Activated T-helper 1 cell treated with anti-CD3 and anti-CD28 coated beads, Interleukin-12 subunit alpha, Interleukin-12 subunit beta, Interleukin-2, Interleukin-4 antibody, amounts not matched to agents 30 ng/mL and 10 ng/mL and 1 ng/mL, durations not matched to agents 14 hours and 24 hours and 36 hours (primary cell): ENCODE results near the gene DMKN. TPM values are rescaled to one million over a fixed set of nuclear protein-coding genes. Genes with fewer than 3 reads are reported as not detected.

ENCODE experiments used
- DNase-seq: peaks from one replicate; pipeline ENCODE4 v3.0.0; 2021; ENCODE audit warnings: low spot score
- H3K27ac Mint-ChIP-seq: one replicate; pipeline ENCODE4 v1.8.0; 2021; ENCODE audit warnings: mild to moderate bottlenecking, mixed read lengths
- H3K27me3 Mint-ChIP-seq: one replicate; pipeline ENCODE4 v1.8.0; 2022; ENCODE audit warnings: mild to moderate bottlenecking, moderate library complexity, mixed read lengths; ENCODE audit not compliant: insufficient read depth
- H3K36me3 Mint-ChIP-seq: one replicate; pipeline ENCODE4 v1.8.0; 2021; ENCODE audit warnings: low read depth, mixed read lengths
- H3K4me1 Mint-ChIP-seq: one replicate; pipeline ENCODE4 v1.8.0; 2021; ENCODE audit warnings: low read depth, mixed read lengths
- H3K4me3 Mint-ChIP-seq: one replicate; pipeline ENCODE4 v1.8.0; 2021; ENCODE audit warnings: mild to moderate bottlenecking, moderate library complexity, mixed read lengths
- H3K9me3 Mint-ChIP-seq: one replicate; pipeline ENCODE4 v1.8.0; 2021; ENCODE audit warnings: mixed read lengths
- intact Hi-C: fragments of 100-400 bp; cut with micrococcal nuclease; formaldehyde crosslinking; loops from one replicate; pipeline ENCODE4 v1.15.1; 2024
- total RNA-seq: library from RNA; stranded (reverse); gene quantifications from 2 replicates; pipeline ENCODE4 v1.2.3, GENCODE V29; 2022

The DMKN gene
- total RNA-seq, 1 donor from 2014 or later, result not detected

GRCh38 chr19:35528218-35529038 is 15.0 kb upstream of the DMKN start, which contains the start of gene SBSN:
SBSN (minus strand) TSS chr19:35528311; CDS start chr19:35528281, 30 bp downstream.
- H3K4me3 Mint-ChIP-seq, result no peak within 1 kb of the TSS
- no peaks in the 10 kb centered on the region for H3K4me1 Mint-ChIP-seq
- H3K36me3 Mint-ChIP-seq, result no peaks in the 10 kb centered on the region
- no peak within 1 kb of the TSS for H3K27ac Mint-ChIP-seq
- intact Hi-C loops, result no loop called here
- no peak for DNase-seq
- H3K9me3 Mint-ChIP-seq, result no peaks in the 10 kb centered on the region
- peaks cover 24% of the 10 kb centered on the region for H3K27me3 Mint-ChIP-seq

- no peak overlapping the region for H3K4me3 Mint-ChIP-seq
- intact Hi-C loops, result no loop called here
- H3K36me3 Mint-ChIP-seq, result no peaks in the 10 kb centered on the region
- no peaks in the 10 kb centered on the region for H3K9me3 Mint-ChIP-seq
- H3K27me3 Mint-ChIP-seq, result peaks cover 18% of the 10 kb centered on the region
- H3K4me1 Mint-ChIP-seq, result no peaks in the 10 kb centered on the region
- DNase-seq, result no peak
- H3K27ac Mint-ChIP-seq, result no peak overlapping the region
These were observed 12.4 kb upstream of the DMKN start for GRCh38 chr19:35525873-35526272.

GRCh38 chr19:35524181-35524837 is 10.9 kb upstream of the DMKN start:
- H3K4me1 Mint-ChIP-seq, result no peaks in the 10 kb centered on the region
- no peaks in the 10 kb centered on the region for H3K9me3 Mint-ChIP-seq
- DNase-seq, result no peak
- H3K4me3 Mint-ChIP-seq, result no peak overlapping the region
- H3K36me3 Mint-ChIP-seq, result no peaks in the 10 kb centered on the region
- intact Hi-C loops, result no loop called here
- H3K27ac Mint-ChIP-seq, result no peak overlapping the region
- peaks cover 11% of the 10 kb centered on the region for H3K27me3 Mint-ChIP-seq

- Mint-ChIP-seq H3K4me3 (no peak overlapping the region), H3K4me1 (no peaks in the 10 kb centered on the region), H3K9me3 (no peaks in the 10 kb centered on the region), H3K27ac (no peak overlapping the region), H3K27me3 (peaks cover 9% of the 10 kb centered on the region), H3K36me3 (no peaks in the 10 kb centered on the region)
- intact Hi-C loops, result no loop called here
- no peak for DNase-seq
These were observed 9.4 kb upstream of the DMKN start for GRCh38 chr19:35522745-35523327.

- Mint-ChIP-seq H3K4me1 (no peaks in the 10 kb centered on the region), H3K4me3 (no peak overlapping the region), H3K27ac (no peak overlapping the region), H3K36me3 (no peaks in the 10 kb centered on the region), H3K9me3 (no peaks in the 10 kb centered on the region), H3K27me3 (peaks cover 8% of the 10 kb centered on the region)
- intact Hi-C loops, result no loop called here
- no peak for DNase-seq
These were observed 7.8 kb upstream of the DMKN start for GRCh38 chr19:35521124-35521743.

GRCh38 chr19:35519291-35519690 is 5.8 kb upstream of the DMKN start:
- no peak overlapping the region for H3K4me3 Mint-ChIP-seq
- intact Hi-C loops, result no loop called here

GRCh38 chr19:35518313-35518712 is 4.9 kb upstream of the DMKN start:
- no peak for DNase-seq
- no peak overlapping the region for H3K4me3 Mint-ChIP-seq

More at GRCh38 chr19:35519291-35519690, 5.8 kb upstream of the DMKN start:
- Mint-ChIP-seq H3K9me3 (no peaks in the 10 kb centered on the region), H3K36me3 (no peaks in the 10 kb centered on the region), H3K27me3 (peaks cover 6% of the 10 kb centered on the region), H3K27ac (no peak overlapping the region), H3K4me1 (no peaks in the 10 kb centered on the region)
- DNase-seq, result no peak

GRCh38 chr19:35517342-35517741 is 3.9 kb upstream of the DMKN start:
- H3K4me1 Mint-ChIP-seq, result no peaks in the 10 kb centered on the region
- peaks cover 7% of the 10 kb centered on the region for H3K27me3 Mint-ChIP-seq
- no peaks in the 10 kb centered on the region for H3K36me3 Mint-ChIP-seq
- no peak overlapping the region for H3K27ac Mint-ChIP-seq
- no peaks in the 10 kb centered on the region for H3K9me3 Mint-ChIP-seq
- DNase-seq, result no peak
- no peak overlapping the region for H3K4me3 Mint-ChIP-seq
- intact Hi-C loops, result no loop called here

More at GRCh38 chr19:35518313-35518712, 4.9 kb upstream of the DMKN start:
- H3K27me3 Mint-ChIP-seq, result peaks cover 8% of the 10 kb centered on the region
- no peaks in the 10 kb centered on the region for H3K36me3 Mint-ChIP-seq
- no peaks in the 10 kb centered on the region for H3K4me1 Mint-ChIP-seq
- H3K9me3 Mint-ChIP-seq, result no peaks in the 10 kb centered on the region
- H3K27ac Mint-ChIP-seq, result no peak overlapping the region
- intact Hi-C loops, result no loop called here

- Mint-ChIP-seq H3K4me3 (no peak overlapping the region), H3K27me3 (peaks cover 12% of the 10 kb centered on the region), H3K36me3 (no peaks in the 10 kb centered on the region), H3K9me3 (no peaks in the 10 kb centered on the region), H3K27ac (no peak overlapping the region), H3K4me1 (no peaks in the 10 kb centered on the region)
- intact Hi-C loops, result no loop called here
- no peak for DNase-seq
These were observed 2.9 kb upstream of the DMKN start for GRCh38 chr19:35516310-35516709.

- Mint-ChIP-seq H3K27me3 (peaks cover 25% of the 10 kb centered on the region), H3K4me3 (no peak overlapping the region), H3K4me1 (peaks cover 3% of the 10 kb centered on the region), H3K9me3 (no peaks in the 10 kb centered on the region), H3K36me3 (no peaks in the 10 kb centered on the region), H3K27ac (no peak overlapping the region)
- DNase-seq, result no peak
- intact Hi-C loops, result no loop called here
These were observed 897 bp upstream of the DMKN start for GRCh38 chr19:35514282-35514809.

GRCh38 chr19:35512831-35513627 is 420 bp downstream of the DMKN start:
- Mint-ChIP-seq H3K4me3 (no peak overlapping the region), H3K36me3 (no peaks in the 10 kb centered on the region), H3K27me3 (peaks cover 36% of the 10 kb centered on the region), H3K4me1 (peaks cover 6% of the 10 kb centered on the region), H3K27ac (no peak overlapping the region), H3K9me3 (no peaks in the 10 kb centered on the region)
- intact Hi-C loops, result loop anchor here (1.0 kb wide), 1 partner anchor 74 kb away; no protein-coding TSS in a partner anchor
- no peak for DNase-seq

GRCh38 chr19:35511337-35511736 is 2.1 kb downstream of the DMKN start:
- Mint-ChIP-seq H3K9me3 (no peaks in the 10 kb centered on the region), H3K36me3 (no peaks in the 10 kb centered on the region), H3K27me3 (peaks cover 42% of the 10 kb centered on the region), H3K4me3 (no peak overlapping the region), H3K27ac (no peak overlapping the region), H3K4me1 (peaks cover 6% of the 10 kb centered on the region)
- DNase-seq, result no peak
- intact Hi-C loops, result loop anchor here (2.0 kb wide), 1 partner anchor 23 kb away; no protein-coding TSS in a partner anchor
